KOPT-K1 (cell line): ENCODE measurements around the gene YRDC.

ENCODE experiments used
- H3K27ac ChIP-seq: fragments of 200-600 bp; sonication (generic); 2 replicates; pipeline ENCODE4 v1.5.1; 2016; ENCODE audit warnings: antibody characterized with exemption, mild to moderate bottlenecking, low read depth, low read length; ENCODE audit not compliant: poor library complexity, severe bottlenecking
- H3K36me3 ChIP-seq: fragments of 200-600 bp; sonication (generic); 2 replicates; pipeline ENCODE4 v1.5.1; 2017; ENCODE audit warnings: antibody characterized with exemption, mild to moderate bottlenecking, low read length, moderate library complexity; ENCODE audit not compliant: insufficient read depth
- H3K9me3 ChIP-seq: fragments of 200-600 bp; sonication (generic); 2 replicates; pipeline ENCODE4 v1.5.1; 2017; ENCODE audit warnings: antibody characterized with exemption, low read length, mild to moderate bottlenecking; ENCODE audit not compliant: insufficient read depth, poor library complexity, severe bottlenecking

Gene YRDC

DNA sequence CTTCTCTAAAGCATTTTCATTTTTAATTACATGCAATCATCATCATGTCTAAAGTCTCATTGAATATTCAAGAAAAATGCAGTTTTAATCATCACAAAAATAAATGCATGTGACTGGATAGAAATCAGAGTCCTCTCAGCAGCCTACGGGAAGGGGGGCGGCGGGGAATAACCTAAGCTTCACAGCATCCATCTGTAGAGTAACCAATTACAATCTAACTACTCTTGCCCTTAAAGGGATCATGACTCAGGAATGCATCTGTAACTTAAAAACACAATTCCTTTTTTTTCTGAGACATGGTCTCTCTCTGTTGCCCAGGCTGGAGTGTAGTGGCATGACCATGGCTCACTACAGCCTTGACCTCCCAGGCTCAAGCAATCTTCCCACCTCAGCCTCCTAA is 28.8 kb upstream of the YRDC start:
- Histone ChIP-seq H3K9me3 (no peaks in the 10 kb centered on the region), H3K36me3 (peaks cover 88% of the 10 kb centered on the region), H3K27ac (no peak overlapping the region)

DNA sequence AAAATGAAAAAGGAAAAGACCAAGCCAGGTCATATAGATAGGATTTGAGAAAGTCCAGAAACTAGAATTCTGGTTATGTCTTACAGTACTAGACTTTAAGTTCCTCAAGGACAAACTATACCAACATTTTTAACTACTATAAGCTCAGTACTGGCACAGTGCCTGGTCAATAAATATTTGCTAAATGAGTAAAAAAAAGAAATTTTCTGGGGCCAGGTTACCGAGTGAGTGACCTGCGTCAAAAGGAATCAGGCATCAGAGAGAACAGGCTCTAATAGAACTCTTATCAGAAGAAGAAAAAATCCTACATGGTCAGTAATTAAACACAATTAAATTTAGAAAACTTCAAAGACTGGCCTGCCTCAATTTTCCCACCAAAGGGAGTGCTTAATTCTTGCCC is 23.8 kb upstream of the YRDC start:
- H3K36me3 ChIP-seq, result peaks cover 85% of the 10 kb centered on the region

GRCh38 chr1:37831109-37831508 is 23.1 kb upstream of the YRDC start:
- Histone ChIP-seq H3K27ac (no peak overlapping the region), H3K36me3 (peaks cover 79% of the 10 kb centered on the region), H3K9me3 (no peaks in the 10 kb centered on the region)

More for the DNA sequence above, 23.8 kb upstream of the YRDC start:
- Histone ChIP-seq H3K9me3 (no peaks in the 10 kb centered on the region), H3K27ac (no peak overlapping the region)

- H3K9me3 ChIP-seq, result no peaks in the 10 kb centered on the region
- H3K36me3 ChIP-seq, result peaks cover 61% of the 10 kb centered on the region
- no peak overlapping the region for H3K27ac ChIP-seq
Measured at GRCh38 chr1:37828410-37829074, 20.5 kb upstream of the YRDC start.

GRCh38 chr1:37825506-37825905 is 17.5 kb upstream of the YRDC start:
- peaks cover 66% of the 10 kb centered on the region for H3K36me3 ChIP-seq
- no peak overlapping the region for H3K27ac ChIP-seq
- H3K9me3 ChIP-seq, result no peaks in the 10 kb centered on the region

DNA sequence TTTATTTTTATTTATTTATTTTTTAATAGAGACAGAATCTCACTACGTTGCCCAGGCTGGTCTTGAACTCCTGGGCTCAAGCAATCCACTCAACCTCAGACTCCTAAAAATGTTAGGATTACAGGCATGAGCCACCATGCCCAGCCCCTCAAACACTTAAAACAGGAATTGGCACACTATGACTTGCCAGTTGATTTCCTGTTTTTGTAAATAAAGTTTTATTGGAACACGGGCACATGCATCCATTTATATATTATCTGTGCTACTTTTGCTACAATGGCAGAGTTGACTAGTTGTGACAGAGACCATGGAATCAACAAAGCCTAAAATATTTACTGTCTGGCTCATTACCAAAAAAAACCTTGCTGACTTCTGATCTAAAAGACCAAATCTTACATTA is 16.0 kb upstream of the YRDC start:
- Histone ChIP-seq H3K27ac (no peak overlapping the region), H3K9me3 (no peaks in the 10 kb centered on the region), H3K36me3 (peaks cover 65% of the 10 kb centered on the region)

DNA sequence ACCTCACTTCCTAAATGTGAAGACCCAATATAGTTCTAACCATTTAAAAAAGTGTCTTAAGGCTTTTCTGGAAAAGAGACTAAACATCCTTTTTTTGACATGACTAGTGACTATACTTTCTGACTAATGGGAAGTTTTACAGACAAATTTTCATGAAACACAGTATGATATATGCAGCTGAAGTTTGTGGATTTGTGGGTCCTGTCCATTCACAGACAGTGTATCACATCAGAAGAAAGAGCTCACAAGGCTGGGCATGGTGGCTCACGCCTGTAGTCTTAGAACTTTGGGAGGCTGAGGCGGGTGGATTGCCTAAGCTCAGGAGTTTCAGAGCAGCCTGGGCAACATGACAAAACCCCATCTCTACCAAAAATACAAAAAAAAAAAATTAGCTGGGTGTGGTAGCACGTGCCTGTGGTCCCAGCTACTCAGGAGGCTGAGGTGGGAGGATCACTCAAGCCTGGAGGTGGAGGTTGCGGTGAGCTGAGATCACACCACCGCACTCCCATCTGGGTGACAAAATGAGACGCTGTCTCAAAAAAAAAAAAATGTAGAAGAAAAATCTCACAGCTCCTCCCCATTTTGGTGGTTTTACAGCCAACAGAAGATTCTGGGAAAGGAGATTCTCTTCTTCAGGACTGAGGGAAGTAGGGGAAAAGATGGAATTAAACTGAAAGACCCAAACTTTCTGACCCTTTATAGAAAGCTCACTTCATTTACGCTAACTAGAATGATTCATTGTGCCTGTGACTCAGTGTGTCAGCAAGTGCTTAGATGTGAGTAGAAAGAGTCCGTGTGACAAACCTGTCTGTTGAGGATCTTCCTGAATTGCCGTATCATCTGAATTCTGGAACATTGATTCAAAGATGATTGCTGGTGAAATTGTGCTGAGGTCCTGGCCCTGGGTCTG is 15.2 kb upstream of the YRDC start:
- Histone ChIP-seq H3K36me3 (peaks cover 61% of the 10 kb centered on the region), H3K27ac (no peak overlapping the region)

GRCh38 chr1:37821481-37821880 is 13.5 kb upstream of the YRDC start:
- no peaks in the 10 kb centered on the region for H3K9me3 ChIP-seq
- peaks cover 70% of the 10 kb centered on the region for H3K36me3 ChIP-seq
- H3K27ac ChIP-seq, result no peak overlapping the region

More for the DNA sequence above, 15.2 kb upstream of the YRDC start:
- no peaks in the 10 kb centered on the region for H3K9me3 ChIP-seq

GRCh38 chr1:37817481-37817880 is 9.5 kb upstream of the YRDC start:
- no peak overlapping the region for H3K27ac ChIP-seq
- H3K36me3 ChIP-seq, result peaks cover 80% of the 10 kb centered on the region
- no peaks in the 10 kb centered on the region for H3K9me3 ChIP-seq

- no peak overlapping the region for H3K27ac ChIP-seq
- H3K36me3 ChIP-seq, result peaks cover 51% of the 10 kb centered on the region
Measured at GRCh38 chr1:37814252-37814651, 6.2 kb upstream of the YRDC start.

GRCh38 chr1:37813529-37814145 is 5.6 kb upstream of the YRDC start:
- Histone ChIP-seq H3K9me3 (no peaks in the 10 kb centered on the region), H3K36me3 (peaks cover 47% of the 10 kb centered on the region), H3K27ac (no peak overlapping the region)

More at GRCh38 chr1:37814252-37814651, 6.2 kb upstream of the YRDC start:
- H3K9me3 ChIP-seq, result no peaks in the 10 kb centered on the region

DNA sequence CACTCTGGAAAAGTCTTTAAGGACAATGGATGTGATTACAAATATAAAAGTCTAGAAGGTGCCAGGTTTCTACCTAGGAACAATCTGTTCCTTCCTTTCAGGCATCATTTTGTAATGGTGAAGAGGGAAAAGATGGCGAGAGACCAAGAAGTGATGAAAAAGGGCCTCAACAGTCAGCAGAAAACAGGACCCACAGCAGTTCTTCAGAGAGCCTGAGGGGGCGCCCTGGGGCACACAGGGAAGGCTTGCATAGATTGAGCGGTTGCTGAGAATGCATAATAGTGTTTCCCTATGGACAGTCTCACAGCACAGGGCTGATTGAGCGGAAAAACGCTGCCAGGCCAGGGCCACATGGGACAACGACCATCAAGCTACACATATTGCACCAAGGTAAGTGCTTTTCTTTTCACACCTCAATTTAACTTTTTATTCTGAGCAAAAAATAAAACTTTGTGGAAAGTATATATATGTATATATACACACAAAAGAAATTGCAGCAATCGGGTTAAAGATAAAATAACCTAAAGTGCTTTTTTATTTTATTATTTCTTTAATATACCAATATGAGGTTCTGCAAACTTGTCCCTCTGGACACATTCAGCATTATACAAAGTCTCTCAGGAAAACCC is 3.1 kb upstream of the YRDC start:
- Histone ChIP-seq H3K27ac (no peak overlapping the region), H3K36me3 (peaks cover 34% of the 10 kb centered on the region), H3K9me3 (no peaks in the 10 kb centered on the region)

DNA sequence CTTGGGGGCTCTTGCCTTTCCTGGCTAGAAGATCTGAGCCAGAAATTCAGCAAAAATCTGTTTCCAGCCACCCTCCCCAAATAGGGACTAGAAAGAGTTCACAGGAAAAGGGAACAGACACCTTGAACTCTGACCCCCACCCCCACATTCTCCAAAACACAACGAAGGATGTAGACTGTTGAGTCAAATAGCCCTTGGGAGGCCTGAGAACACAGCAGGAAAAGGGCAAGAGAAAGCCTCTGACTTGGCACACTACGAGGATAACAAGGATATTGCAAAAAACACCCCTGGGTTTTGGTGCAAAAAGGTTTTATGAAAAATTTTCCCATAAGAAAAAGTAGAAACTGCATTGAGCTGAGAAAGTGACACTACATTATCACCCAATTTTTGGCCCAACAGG is 1.9 kb upstream of the YRDC start:
- Histone ChIP-seq H3K9me3 (no peaks in the 10 kb centered on the region), H3K27ac (no peak overlapping the region), H3K36me3 (peaks cover 34% of the 10 kb centered on the region)

GRCh38 chr1:37808369-37809319 is 636 bp upstream of the YRDC start:
- Histone ChIP-seq H3K27ac (peak overlapping the region; percentile 75), H3K36me3 (peaks cover 36% of the 10 kb centered on the region), H3K9me3 (no peaks in the 10 kb centered on the region)
